ENCODE data around the gene FAM83G.

FAM83G gene

GRCh38 chr17:18986541-18987229 is 17.9 kb downstream of the FAM83G start:
- DNase-seq: no peak

GRCh38 chr17:18985475-18985874 is 19.1 kb downstream of the FAM83G start:
- DNase-seq: no peak

GRCh38 chr17:18984273-18985114 is 20.1 kb downstream of the FAM83G start:
- DNase-seq: no peak

DNA sequence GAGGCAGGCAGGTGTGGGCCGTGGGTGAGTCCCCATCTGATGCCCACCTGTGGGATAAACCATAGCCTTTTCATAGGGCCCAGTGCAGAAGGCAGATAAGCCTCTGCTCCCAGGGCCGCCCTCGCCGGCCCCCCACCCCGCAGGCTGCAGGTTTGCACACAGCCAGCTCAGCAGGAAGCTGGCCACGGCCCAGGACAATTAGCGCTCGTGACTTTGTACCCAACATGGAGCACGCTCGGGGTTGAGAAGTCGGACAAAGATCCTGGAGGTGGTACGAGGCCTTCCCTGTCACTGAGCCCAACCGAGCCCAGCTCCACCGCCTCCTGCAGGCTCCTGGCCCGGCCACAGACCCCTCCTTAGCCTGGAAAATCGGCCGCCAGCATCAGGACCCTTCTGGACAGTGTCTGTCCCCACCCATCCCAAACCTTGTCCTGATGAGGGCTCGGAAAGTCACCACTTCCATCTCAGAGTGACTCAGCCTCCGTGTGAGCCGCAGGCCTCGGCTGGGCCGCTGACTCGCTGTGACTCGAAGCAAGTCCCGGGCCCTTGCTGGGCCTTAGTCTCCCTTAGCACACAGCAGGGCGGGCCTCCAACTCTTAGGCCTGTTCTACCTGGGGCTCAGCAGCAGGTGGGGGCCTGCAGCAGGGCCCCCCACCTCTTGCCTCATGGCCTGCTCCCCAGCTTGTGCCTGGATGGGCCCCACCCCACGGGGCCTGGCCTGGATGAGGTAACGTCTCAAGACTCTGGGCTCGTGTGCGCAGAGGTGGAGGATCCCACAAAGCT is 22.7 kb downstream of the FAM83G start:
- no peak for DNase-seq

DNA sequence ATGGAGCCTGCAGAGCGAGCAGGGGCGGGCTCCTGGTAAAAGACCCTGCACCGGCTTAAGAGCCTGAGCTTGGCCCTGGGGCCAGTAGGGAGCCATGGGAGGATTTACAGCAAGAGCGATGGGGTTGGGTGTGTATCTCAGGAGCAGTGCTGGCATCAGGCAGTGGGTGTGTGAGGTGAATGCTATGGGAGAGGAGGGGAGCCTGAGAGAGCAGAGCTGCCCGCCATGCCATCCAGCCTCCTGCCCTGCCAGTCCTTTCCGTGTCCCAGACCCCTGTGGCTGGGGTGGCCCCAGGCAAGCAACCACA is 23.3 kb downstream of the FAM83G start:
- no peak for DNase-seq

GRCh38 chr17:18980682-18981334 is 23.8 kb downstream of the FAM83G start:
- DNase-seq: no peak

- no peak for DNase-seq
Observed at GRCh38 chr17:18978655-18979054, 25.9 kb downstream of the FAM83G start.

DNA sequence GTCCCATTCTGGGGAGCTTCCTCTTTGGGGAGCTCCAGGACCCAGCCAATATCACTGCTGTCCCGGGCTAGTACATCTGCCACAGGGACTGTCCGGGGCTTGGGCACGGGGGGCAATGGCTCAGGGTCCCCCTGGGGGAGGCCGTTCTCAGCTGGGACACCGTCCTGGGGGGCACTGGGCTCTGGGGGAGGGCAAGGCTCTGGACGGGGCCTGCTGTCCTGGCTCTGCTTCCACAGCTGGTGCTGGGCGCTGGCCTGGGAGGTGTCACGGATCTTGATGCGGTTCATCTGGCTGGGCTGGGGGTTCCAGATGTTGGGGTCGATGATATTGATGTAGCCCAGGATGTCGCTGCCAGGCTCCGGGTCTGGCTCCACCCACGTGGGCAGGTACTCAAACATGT is 26.5 kb downstream of the FAM83G start:
- DNase-seq: no peak

DNA sequence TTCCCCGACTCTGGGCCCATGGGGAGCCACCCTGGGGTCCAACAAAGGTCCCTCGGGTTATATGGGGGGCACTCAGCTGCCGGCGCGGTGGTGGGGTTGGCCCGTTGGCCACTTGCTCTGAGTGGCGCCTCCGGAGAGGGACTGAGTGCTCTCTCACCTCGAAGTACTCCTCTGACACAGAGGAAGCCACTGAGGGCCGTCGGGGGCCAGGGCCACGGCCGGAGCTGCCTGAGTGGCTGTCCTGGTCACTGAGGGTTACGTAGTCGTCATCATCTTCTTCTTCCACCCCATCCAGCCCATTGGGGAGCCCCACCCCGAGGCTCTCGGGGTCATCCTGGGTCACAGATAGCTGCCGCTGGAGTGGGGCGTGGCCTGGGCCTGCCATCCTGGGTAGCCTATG is 26.9 kb downstream of the FAM83G start:
- DNase-seq: no peak

- DNase-seq: no peak
Observed at GRCh38 chr17:18977021-18977420, 27.5 kb downstream of the FAM83G start.

DNA sequence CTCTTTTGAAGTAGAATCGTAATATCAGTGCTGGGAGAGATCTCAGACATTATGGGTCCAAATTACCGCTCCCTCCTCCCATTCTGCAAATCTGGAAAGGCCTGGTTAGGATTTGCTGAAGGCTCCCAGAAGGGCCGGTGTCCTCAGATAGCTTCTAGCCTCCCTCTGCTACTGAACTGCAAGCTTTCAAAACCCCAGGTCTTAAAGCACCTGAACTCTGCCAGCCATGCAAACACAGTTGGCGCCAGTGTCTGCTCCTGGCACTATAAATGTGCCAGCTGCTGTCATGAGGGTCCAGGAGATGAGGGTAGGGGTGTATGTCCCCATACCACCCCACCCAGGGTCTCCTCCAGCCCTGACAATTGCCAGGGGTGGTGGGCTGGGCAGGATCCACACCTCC is 28.4 kb downstream of the FAM83G start:
- no peak for DNase-seq

GRCh38 chr17:18975597-18975996 is 29.0 kb downstream of the FAM83G start:
- no peak for DNase-seq

GRCh38 chr17:18974407-18975149 is 30.0 kb downstream of the FAM83G start:
- no peak for DNase-seq

GRCh38 chr17:18971801-18972200 is 32.8 kb downstream of the FAM83G start:
- DNase-seq: no peak

DNA sequence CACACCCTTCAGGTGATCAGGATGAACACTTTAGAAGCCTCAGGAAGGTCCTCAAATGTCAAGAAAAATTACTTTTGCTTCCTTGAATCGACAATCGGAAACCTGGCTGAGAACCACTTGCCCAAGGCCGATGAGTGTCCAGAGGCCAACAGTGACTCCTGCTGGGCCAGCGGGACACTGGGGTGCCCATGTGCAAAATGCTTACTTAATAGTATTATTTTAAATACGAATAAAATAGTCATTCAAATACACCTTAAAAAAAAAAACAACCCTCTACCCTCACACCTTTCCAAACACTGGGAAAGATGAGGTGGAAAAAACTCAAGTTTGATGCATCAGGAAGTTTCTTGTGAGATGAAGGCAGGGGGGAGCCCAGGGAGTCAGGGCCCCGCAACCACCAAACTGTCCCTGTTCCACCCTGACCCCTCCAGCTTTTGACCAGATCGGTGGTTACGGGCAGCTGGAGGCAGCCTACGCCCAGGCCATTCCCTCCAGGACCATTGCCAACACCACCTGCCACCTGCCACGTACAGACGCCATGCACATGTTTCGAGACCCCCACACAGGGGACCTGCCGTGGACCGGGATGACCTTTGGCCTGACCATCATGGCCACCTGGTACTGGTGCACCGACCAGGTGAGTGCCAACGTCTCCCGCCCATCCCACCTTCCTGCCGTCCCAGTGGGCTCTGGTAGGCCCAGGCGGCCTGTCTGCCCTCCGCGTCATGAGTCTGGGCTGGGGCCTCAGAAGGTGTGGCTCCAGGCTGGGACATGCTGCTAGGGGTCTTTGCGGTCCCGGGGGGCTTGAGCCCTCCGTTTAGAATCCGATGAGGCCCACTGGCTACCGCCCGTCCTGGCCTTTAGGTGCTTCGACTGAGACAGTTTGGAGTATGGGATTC is 33.7 kb downstream of the FAM83G start:
- DNase-seq: no peak

DNA sequence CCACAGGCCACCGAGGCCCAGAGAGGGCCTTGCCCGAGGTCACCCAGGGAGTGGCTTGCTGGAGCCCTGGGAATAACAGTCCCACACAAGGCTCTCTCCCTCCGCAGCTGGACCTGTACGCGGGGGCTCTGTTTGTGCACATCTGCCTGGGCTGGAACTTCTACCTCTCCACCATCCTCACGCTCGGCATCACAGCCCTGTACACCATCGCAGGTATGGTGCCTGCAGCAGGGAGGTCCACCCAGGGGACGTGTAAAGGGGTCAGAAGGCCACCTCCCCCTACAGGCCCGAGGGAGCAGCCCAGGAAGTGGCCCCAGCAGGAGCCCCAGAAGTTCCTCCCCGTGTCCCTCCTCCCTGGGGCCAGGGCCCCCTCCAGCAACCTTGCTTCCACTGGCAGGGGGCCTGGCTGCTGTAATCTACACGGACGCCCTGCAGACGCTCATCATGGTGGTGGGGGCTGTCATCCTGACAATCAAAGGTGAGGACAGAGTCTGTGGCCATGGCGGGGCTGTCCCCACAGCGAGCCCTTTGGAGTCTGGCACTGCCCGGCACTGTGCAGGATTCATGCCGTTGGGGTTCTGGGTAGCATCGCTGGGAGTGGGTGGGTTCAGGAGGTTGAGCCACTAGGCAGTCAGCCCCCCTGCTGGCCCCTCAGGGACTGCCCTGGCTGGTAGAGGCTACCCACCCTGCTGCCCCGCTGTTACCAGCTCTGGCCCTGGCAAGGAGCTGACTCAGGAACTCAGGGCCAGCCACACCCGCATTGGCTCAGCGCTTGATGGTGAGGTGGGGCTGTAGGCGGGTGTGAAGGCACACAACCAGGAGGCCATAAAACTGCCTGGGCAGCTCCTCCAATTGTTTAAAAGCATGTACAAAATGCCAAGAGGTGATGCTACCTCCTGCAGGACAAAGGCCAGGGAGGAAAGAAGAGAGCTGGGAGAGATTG is 35.3 kb downstream of the FAM83G start:
- DNase-seq: no peak

- no peak for DNase-seq
Observed at GRCh38 chr17:18968345-18968744, 36.2 kb downstream of the FAM83G start.

DNA sequence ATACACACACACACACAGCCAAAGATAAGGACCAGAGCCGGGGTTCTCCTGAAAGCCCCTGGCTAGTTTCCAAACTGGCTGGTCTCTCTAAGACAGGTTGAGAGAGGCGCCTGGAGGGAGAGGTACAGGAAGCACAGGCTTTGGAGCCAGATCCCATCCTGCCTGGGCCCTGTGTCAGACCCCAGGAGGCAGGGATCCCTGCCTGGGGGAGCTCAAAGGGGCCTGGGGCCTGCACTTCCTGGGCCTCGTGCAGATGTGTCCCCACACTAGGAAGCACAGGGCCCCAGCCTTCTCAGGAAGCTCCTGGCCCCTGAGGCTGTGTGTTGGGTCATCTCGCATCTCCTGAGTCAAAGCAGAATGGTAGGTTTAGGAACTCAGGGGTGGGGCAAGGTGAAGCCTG is 36.6 kb downstream of the FAM83G start:
- no peak for DNase-seq

DNA sequence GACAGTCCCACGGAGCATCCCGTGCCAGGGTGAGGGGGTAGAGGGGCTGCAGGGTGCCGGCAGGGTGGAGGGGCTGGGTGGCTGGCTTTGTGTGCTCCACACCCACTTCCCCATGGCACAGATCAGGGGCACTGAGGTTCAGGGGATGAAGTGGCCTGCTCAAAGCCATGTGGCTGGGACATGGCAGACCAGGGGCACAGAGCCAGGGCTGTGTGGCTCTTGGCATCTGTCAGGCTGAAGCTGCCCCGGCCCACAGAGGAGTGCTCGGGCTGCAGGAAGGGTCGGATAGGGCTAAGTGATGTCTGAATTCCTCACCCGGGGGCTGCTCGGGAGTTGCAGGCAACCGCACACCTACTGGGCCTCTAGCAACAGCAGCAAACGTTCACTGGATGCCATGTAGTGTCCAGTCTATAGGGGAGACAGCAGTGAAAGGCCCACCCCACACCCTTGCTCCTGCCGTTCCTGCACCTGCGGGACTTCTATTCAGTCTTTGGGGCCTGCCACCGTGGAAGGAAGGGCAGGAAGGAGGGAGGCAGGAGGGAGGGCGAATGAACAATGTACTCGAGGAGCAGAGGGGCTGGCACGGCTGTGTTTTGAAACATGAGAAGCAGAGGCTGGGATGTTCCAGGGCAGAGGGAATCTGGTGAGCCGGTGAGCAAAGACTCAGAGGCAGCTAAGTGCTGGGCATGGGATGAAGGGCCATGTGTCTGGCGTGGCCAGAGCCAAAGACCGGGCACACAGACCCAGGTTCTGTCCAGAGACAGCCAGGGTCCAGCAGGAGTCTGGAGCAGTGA is 37.5 kb downstream of the FAM83G start:
- no peak for DNase-seq

Data from NCI-H1048 (cell line).